ENCODE measurements around the gene PPAT. TPM values are rescaled to one million over a fixed set of nuclear protein-coding genes. Genes with fewer than 3 reads are reported as not detected.

PPAT gene
- total RNA-seq = 10 to 100 TPM in 3 of 5 experiments, 1 to 10 TPM in 2; 7.7 to 30.7 (median 15.3) TPM
- 10 to 100 TPM; 10.4 to 16.5 TPM for polyA plus RNA-seq
- total RNA-seq = 14.9 reads per million, percentile 44 among the genes with 10 or more reads in this experiment

GRCh38 chr4:56435140-56435926 is at the start of gene PPAT:
Gene PPAT, minus strand, starts transcription at chr4:56435615. Its CDS starts 138 bp downstream, at chr4:56435477.
- Mint-ChIP-seq H3K4me1 (peaks cover 32 to 63% (median 46%) of the 10 kb centered on the region in 7 donors), H3K36me3 (peaks cover 0 to 8% (median 0%) of the 10 kb centered on the region in 5 donors)
- CTCF ChIA-PET = interaction anchor here (0.9 to 2.3 kb wide), 12 partner anchors 8 to 543 kb away, joined by 3 to 15 read pairs (median 4); partner anchors contain the start of genes AASDH, POLR2B and REST

GRCh38 chr4:56480691-56481090 is 45.3 kb upstream of the PPAT start:
- Histone ChIP-seq H3K27ac (ENCODE audit: low read depth, low read length) (no peak overlapping the region), H3K4me1 (ENCODE audit: control insufficient read depth in 2 of 2, insufficient read depth in 2 of 2, low read length in 2 of 2) (no peaks in the 10 kb centered on the region), H3K4me3 (ENCODE audit: low read length) (no peak overlapping the region), H3K9me3 (ENCODE audit: control insufficient read depth in 2 of 3, low read length in 3 of 3) (no peaks in the 10 kb centered on the region), H3K36me3 (ENCODE audit: control insufficient read depth in 2 of 3, insufficient read depth in 3 of 3, low read length in 3 of 3) (peaks cover 13 to 63% (median 24%) of the 10 kb centered on the region in 3 experiments), H3K27me3 (ENCODE audit: control insufficient read depth in 2 of 2, insufficient read depth in 2 of 2, low read length in 2 of 2) (no peaks in the 10 kb centered on the region)
- Mint-ChIP-seq H3K27me3 (no peaks in the 10 kb centered on the region), H3K36me3 (peaks cover 12 to 48% (median 22%) of the 10 kb centered on the region in 5 donors), H3K4me3 (no peak overlapping the region), H3K27ac (no peak overlapping the region), H3K9me3 (no peaks in the 10 kb centered on the region), H3K4me1 (peaks cover 0 to 6% (median 0%) of the 10 kb centered on the region in 7 donors)
- ATAC-seq (no peak), DNase-seq (no peak)
- intact Hi-C loops (cut with micrococcal nuclease) = no loop called here
- ChIA-PET CTCF (no interaction called here), POLR2A (no interaction called here)

More at GRCh38 chr4:56435140-56435926, at the start of gene PPAT:
- DNase-seq = peak; percentile 97 to 100 (median 99)
- Mint-ChIP-seq H3K27ac (peak within 1 kb of the TSS; percentile 78 to 98 (median 91)), H3K9me3 (peaks cover 0 to 5% (median 0%) of the 10 kb centered on the region in 11 donors), H3K27me3 (no peaks in the 10 kb centered on the region), H3K4me3 (peak within 1 kb of the TSS; percentile 81 to 99 (median 94))
- no peaks in the 10 kb centered on the region for H3K27me3 ChIP-seq (ENCODE audit: control insufficient read depth in 2 of 2, insufficient read depth in 2 of 2, low read length in 2 of 2)
- POLR2A ChIA-PET = interaction anchor here (0.6 to 4.5 kb wide), 30 partner anchors 9 to 1040 kb away, joined by 3 to 77 read pairs (median 4); partner anchors contain the start of genes AASDH, CEP135, EXOC1 and NOA1
- intact Hi-C loops (cut with micrococcal nuclease) = loop anchor here (1.0 to 5.0 kb wide), 14 partner anchors 10 to 1038 kb away; partner anchors contain the start of genes AASDH (in 2 of the 2), NOA1 (in 2 of the 2), CEP135 (in 1 of the 2) and CLOCK (in 1 of the 2)
- peak within 1 kb of the TSS; percentile 59 for H3K27ac ChIP-seq (ENCODE audit: low read depth, low read length)
- no peaks in the 10 kb centered on the region for H3K36me3 ChIP-seq (ENCODE audit: control insufficient read depth in 2 of 3, insufficient read depth in 3 of 3, low read length in 3 of 3)
- peak within 1 kb of the TSS; percentile 93 for H3K4me3 ChIP-seq (ENCODE audit: low read length)
- ATAC-seq = peak; percentile 91
- H3K4me1 ChIP-seq (ENCODE audit: control insufficient read depth in 2 of 2, insufficient read depth in 2 of 2, low read length in 2 of 2) = peaks cover 12 to 15% of the 10 kb centered on the region in 2 donors
- no peaks in the 10 kb centered on the region for H3K9me3 ChIP-seq (ENCODE audit: control insufficient read depth in 2 of 3, low read length in 3 of 3)

GRCh38 chr4:56477192-56477702 is 41.8 kb upstream of the PPAT start:
- H3K27ac ChIP-seq (ENCODE audit: low read depth, low read length) = no peak overlapping the region
- ChIA-PET POLR2A (no interaction called here), CTCF (no interaction called here)
- Mint-ChIP-seq H3K4me3 (no peak overlapping the region), H3K9me3 (no peaks in the 10 kb centered on the region), H3K27me3 (no peaks in the 10 kb centered on the region), H3K27ac (peak overlapping the region in 1 of 9 donors; percentile 59), H3K36me3 (peaks cover 13 to 52% (median 29%) of the 10 kb centered on the region in 5 donors), H3K4me1 (peaks cover 0 to 7% (median 0%) of the 10 kb centered on the region in 7 donors)
- H3K36me3 ChIP-seq (ENCODE audit: control insufficient read depth in 2 of 3, insufficient read depth in 3 of 3, low read length in 3 of 3) = peaks cover 10 to 77% (median 30%) of the 10 kb centered on the region in 3 experiments
- DNase-seq (no peak), ATAC-seq (no peak)
- H3K4me1 ChIP-seq (ENCODE audit: control insufficient read depth in 2 of 2, insufficient read depth in 2 of 2, low read length in 2 of 2) = no peaks in the 10 kb centered on the region
- intact Hi-C loops (cut with micrococcal nuclease) = no loop called here
- H3K4me3 ChIP-seq (ENCODE audit: low read length) = no peak overlapping the region
- no peaks in the 10 kb centered on the region for H3K9me3 ChIP-seq (ENCODE audit: control insufficient read depth in 2 of 3, low read length in 3 of 3)
- H3K27me3 ChIP-seq (ENCODE audit: control insufficient read depth in 2 of 2, insufficient read depth in 2 of 2, low read length in 2 of 2) = no peaks in the 10 kb centered on the region

GRCh38 chr4:56475917-56476316 is 40.5 kb upstream of the PPAT start:
- H3K4me1 Mint-ChIP-seq = peaks cover 0 to 7% (median 6%) of the 10 kb centered on the region in 7 donors
- no peaks in the 10 kb centered on the region for H3K27me3 Mint-ChIP-seq
- H3K9me3 Mint-ChIP-seq = no peaks in the 10 kb centered on the region
- H3K27me3 ChIP-seq (ENCODE audit: control insufficient read depth in 2 of 2, insufficient read depth in 2 of 2, low read length in 2 of 2) = no peaks in the 10 kb centered on the region
- ChIA-PET CTCF (no interaction called here), POLR2A (no interaction called here)
- intact Hi-C loops (cut with micrococcal nuclease) = no loop called here
- H3K27ac ChIP-seq (ENCODE audit: low read depth, low read length) = no peak overlapping the region
- ATAC-seq = no peak
- no peak overlapping the region for H3K4me3 ChIP-seq (ENCODE audit: low read length)
- H3K9me3 ChIP-seq (ENCODE audit: control insufficient read depth in 2 of 3, low read length in 3 of 3) = no peaks in the 10 kb centered on the region
- H3K27ac Mint-ChIP-seq = no peak overlapping the region
- no peak for DNase-seq
- no peak overlapping the region for H3K4me3 Mint-ChIP-seq
- no peaks in the 10 kb centered on the region for H3K4me1 ChIP-seq (ENCODE audit: control insufficient read depth in 2 of 2, insufficient read depth in 2 of 2, low read length in 2 of 2)
- peaks cover 13 to 58% (median 33%) of the 10 kb centered on the region in 5 donors for H3K36me3 Mint-ChIP-seq
- H3K36me3 ChIP-seq (ENCODE audit: control insufficient read depth in 2 of 3, insufficient read depth in 3 of 3, low read length in 3 of 3) = peaks cover 10 to 89% (median 30%) of the 10 kb centered on the region in 3 experiments

- peaks cover 0 to 24% (median 22%) of the 10 kb centered on the region in 5 donors for H3K36me3 Mint-ChIP-seq
- intact Hi-C loops (cut with micrococcal nuclease) = loop anchor here (2.0 to 10.0 kb wide), 4 partner anchors 13 to 1075 kb away; partner anchors contain the start of genes EXOC1 (in 1 of the 2) and TMEM165 (in 1 of the 2)
Observed at GRCh38 chr4:56469489-56470210, 34.2 kb upstream of the PPAT start.

More at GRCh38 chr4:56469489-56470210, 34.2 kb upstream of the PPAT start:
- Mint-ChIP-seq H3K27me3 (no peaks in the 10 kb centered on the region), H3K9me3 (no peaks in the 10 kb centered on the region), H3K4me3 (peak overlapping the region; percentile 41 to 100 (median 86)), H3K4me1 (peaks cover 39 to 58% (median 53%) of the 10 kb centered on the region in 7 donors), H3K27ac (peak overlapping the region in 6 of 9 donors; percentile 24 to 94 (median 80))
- Histone ChIP-seq H3K9me3 (ENCODE audit: control insufficient read depth in 2 of 3, low read length in 3 of 3) (no peaks in the 10 kb centered on the region), H3K36me3 (ENCODE audit: control insufficient read depth in 2 of 3, insufficient read depth in 3 of 3, low read length in 3 of 3) (peaks cover 7 to 38% (median 9%) of the 10 kb centered on the region in 3 experiments), H3K27ac (ENCODE audit: low read depth, low read length) (no peak overlapping the region), H3K27me3 (ENCODE audit: control insufficient read depth in 2 of 2, insufficient read depth in 2 of 2, low read length in 2 of 2) (no peaks in the 10 kb centered on the region), H3K4me3 (ENCODE audit: low read length) (peak overlapping the region; percentile 11), H3K4me1 (ENCODE audit: control insufficient read depth in 2 of 2, insufficient read depth in 2 of 2, low read length in 2 of 2) (peaks cover 25 to 29% of the 10 kb centered on the region in 2 donors)
- DNase-seq (no peak), ATAC-seq (no peak)
- ChIA-PET POLR2A (interaction anchor here (0.9 to 3.4 kb wide), 2 partner anchors 33 to 83 kb away, joined by 3 to 56 read pairs; partner anchors contain the start of genes AASDH, PAICS and PPAT), CTCF (interaction anchor here (0.7 to 0.8 kb wide), 2 partner anchors 45 to 329 kb away, joined by 3 to 4 read pairs; no protein-coding TSS in a partner anchor)

All from naive thymus-derived CD4-positive, alpha-beta T cell (primary cell).